Fibroblast of skin of right biceps (primary cell): ENCODE data around the gene ZNF575.

Experiments
- DNase-seq: peaks from one replicate; pipeline ENCODE4 v3.0.0-alpha.2; 2013

ZNF575 gene

DNA sequence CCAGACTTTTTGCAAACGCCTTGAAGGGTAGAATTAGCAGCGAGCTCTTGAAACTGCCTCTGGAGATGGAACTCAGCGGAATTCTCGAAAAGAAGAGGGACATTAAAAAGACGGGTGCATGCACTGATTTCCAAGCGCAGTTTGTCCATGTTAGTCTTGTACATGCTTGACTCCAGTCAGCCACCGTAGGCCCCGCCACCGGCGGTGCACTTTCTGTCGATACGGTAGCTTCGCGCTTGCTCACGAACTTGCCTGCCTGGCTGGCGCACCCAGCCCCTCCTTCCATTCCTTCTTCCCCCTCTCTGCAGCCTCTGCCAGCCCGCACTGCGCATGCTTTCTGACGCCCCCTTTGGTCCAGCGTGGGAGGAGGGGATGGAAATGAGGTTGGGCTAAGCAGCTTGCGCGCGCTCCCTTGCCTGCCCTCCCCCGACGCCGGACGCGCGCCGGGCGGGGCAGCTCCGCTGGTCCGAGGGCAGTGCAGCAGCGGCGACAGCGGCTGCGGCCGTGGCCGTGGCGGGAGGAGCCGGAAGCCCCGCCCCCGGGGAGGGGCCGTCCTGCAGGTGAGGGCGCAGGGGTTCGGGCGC lies at the start of gene ZNF575:
TSS of gene ZNF575 (plus strand) at position 227 of the 584 bp plus-strand sequence. CDS start 1,235 bp downstream, outside the sequence.
- peak; percentile 97 for DNase-seq

- no peak for DNase-seq
Measured at GRCh38 chr19:43483281-43483680, 49.7 kb upstream of the ZNF575 start.

DNA sequence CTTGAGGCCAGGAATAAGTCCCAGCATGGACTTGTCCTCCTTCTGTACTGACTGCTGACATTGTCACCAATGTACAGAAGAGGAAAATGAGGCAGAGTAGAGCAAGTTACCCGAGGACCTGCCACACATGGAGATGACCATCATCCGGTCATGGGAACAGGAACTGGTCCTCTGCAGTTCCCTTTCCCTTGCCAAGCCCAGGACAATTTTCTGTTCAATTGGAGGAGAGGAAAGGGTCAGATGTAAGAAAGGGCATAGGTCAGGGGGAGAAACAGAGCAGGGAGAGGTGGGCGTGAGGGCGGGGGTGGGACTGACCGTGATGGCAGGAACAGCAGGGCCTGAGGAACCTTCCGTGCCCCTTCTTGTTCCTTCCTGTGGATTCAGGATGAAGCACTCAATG lies 47.0 kb upstream of the ZNF575 start:
- DNase-seq = no peak

GRCh38 chr19:43486412-43486811 lies 46.6 kb upstream of the ZNF575 start:
- no peak for DNase-seq

- DNase-seq = no peak
Measured at GRCh38 chr19:43488179-43488578, 44.8 kb upstream of the ZNF575 start.

GRCh38 chr19:43489310-43489709 lies 43.7 kb upstream of the ZNF575 start:
- DNase-seq = no peak

DNA sequence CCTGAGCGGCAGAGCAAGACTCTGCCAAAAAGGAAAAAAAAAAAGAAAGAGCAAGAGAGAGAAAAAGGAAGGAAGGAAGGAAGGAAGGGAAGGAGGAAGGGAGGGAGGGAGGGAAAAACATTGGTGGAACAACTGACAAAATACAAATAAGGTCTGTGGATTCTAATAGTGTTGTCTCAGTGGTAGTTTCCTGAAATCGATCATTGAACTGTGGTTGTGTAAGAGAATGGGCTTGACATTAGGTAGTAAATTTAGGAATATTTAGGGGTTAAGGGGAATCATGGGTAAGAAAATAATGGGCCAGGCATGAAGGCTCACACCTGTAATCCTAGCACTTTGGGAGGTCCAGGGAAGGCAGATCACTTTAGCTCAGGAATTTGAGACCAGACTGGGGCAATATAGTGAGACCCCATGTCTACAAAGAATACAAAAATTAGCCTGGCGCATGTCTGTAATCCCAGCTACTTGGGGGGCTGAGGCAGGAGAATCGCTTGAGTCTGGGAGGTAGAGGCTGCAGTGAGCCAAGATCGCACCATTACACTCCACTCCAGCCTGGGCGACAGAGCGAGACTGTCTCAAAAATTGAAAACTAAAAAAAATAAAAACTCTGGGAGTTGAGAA lies 42.9 kb upstream of the ZNF575 start:
- DNase-seq = no peak

DNA sequence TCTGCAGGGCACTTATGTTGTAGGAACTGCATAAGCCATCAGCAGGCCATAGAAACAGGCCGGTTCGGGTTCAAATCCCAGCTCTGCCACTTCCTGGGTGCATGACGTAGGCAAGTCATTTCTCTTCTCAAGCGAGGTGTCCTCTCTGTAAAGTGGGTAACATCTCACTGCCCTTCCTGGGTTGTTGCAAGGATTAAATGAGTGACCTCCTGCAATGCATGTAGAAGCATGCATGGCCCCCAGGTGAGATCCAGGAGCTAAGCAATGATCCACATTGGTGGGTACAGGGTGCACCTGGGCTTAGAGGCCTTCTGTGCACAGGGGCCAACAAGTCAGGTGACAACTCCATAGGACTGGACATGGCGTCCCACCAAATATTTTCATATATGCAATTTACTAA lies 42.2 kb upstream of the ZNF575 start:
- DNase-seq = no peak

DNA sequence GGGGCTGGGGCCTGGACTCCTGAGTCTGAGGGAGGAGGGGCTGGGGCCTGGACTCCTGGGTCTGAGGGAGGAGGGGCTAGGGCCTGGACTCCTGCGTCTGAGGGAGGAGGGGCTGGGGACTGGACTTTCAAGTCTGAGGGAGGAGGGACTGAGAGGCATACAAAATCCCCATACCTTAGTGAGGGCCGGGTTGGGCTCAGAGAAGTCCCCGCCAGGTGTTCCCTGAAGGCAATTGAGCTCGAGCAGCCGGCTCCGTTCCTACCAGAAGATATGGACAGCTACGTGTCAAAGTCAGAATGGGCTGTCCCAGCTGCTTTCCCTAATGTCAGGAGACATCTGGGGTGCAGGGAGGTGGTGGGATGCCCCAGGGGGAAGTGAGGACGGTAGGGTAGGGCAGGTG lies 37.9 kb upstream of the ZNF575 start:
- DNase-seq = no peak

GRCh38 chr19:43496960-43497359 lies 36.0 kb upstream of the ZNF575 start:
- no peak for DNase-seq

DNA sequence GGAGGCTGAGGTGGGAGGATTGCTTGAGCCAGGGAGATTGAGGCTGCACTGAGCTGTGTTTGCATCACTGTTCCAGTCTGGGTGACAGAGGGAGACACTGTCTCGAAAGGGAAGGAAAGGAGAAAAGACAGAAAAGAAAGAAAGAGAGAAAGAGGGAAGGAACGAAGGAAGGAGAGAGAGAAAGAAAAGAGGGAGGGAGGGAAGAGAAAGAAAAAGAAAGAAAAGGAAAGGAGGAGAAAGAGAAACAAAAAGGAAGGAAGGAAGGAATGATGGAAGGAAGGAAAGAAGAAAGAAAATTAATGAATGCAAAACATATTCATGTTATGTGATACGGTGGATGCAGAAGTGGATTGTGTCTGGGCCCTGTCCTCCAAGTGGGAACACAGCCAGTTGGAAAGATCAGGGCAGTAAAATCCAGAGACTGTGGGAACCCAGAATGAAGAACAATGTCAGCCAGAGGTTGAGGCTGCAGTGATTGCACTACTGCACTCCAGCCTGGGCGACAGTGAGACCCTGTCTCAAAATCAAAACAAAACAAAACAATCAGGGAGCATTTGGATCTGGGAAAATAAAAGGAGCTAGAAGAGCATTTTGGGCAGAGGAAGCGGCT lies 34.6 kb upstream of the ZNF575 start:
- DNase-seq = no peak

DNA sequence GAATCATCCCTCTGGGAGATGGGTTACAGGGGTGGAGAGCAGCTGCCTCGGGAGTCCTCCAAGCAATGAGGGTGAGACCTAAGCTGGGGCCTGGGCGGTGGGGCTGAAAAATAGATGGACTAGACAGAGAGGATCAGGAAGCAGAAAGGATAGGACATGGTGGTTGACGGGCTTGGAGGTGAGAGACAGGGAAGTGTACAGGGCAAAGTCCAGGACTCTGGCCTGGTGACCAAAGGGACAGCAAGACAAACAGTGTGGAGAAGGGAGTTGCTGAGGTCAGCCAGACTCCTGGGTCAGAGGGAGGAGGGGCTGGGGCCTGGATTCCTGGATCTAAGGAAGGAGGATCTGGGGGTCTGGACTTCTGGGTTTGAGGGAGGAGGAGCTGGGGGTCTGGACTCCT lies 33.9 kb upstream of the ZNF575 start:
- no peak for DNase-seq

DNA sequence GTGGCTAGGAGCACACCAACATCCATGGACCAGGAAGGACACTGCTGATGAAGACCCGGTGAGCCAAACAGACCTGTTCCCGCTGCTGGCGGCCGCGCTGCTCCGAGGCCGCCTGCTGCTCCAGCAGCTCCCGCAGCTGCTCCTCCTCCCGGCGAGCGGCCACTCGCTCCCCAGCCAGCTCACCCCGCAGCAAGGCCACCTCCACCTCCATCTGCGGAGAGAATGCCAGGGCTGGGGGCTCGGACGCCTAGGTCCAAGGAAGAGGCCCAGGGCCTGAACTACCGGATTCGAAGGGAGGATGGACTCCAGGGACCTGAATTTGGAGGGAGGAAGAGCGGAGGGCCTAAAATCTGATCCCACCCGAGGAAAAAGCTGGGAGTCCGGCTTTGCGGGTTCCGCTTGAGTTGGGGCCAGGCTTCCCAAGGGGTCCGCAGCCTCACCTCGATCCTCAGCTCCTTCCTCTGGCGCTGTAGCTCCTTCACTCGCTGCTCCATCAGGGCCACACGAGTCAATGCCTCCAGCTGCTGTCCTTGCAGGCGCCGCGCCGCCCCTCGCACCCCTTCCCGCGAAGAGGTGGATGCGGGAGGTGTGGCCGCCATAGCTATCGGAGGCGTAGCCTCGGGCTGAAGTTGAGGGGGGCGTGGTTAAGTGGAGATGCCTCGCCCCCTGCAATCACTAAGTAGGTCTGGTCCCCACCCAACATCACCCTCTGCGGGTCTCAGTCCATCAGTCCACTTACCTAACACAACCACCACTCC lies 31.1 kb upstream of the ZNF575 start:
- peak; percentile 14 for DNase-seq

GRCh38 chr19:43502419-43502976 lies 30.5 kb upstream of the ZNF575 start:
- no peak for DNase-seq

DNA sequence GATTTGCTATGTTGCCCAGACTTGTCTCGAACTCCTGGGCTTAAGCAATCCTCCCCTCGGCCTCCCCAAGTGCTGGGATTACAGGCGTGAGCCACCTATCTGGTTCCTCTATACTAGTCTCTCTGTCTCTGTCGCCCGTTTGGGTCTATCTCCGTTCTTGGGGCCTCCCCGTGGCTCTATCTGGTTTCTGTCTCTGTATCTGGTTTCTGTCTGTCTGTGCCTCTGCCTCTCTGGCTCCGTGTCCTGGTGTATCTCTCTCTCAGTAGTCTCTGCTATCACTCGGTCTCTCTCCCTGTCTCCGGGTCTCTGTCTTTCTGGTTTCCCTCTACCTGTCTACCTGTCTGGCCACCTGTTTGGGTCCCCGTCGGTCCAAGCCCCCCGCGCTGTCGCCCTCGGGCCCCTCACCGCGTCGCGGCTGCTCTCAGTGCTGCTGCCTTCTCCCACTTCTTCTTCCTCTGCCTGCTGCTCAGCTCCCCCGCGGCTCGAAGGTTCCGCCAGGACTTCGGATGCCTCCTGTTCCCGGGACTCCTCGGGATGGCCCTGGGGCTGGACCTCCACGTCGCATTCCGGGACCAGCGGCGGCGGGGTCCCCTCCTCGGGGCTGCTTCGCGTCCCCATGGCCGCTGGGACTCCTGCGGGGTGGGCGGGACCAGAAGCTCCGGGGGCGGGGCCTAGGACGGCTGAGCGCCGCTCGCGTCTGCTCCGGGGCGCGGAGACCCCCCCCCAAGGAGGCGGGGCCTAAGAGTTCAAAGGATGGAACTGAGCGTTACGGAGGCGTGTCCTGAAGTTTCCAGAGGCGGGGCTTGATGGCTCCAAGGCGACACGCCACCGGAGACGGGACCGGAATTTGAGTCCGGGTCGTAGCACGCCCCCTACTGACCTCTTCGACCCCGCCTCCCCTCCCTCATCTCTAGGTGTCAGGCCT lies 29.2 kb upstream of the ZNF575 start:
- DNase-seq = peak; percentile 89

GRCh38 chr19:43504426-43505185 lies 28.4 kb upstream of the ZNF575 start, which contains the start of gene PHLDB3:
Gene PHLDB3, minus strand, starts transcription at chr19:43504746. Its CDS starts 628 bp downstream, at chr19:43504118.
- no peak for DNase-seq

DNA sequence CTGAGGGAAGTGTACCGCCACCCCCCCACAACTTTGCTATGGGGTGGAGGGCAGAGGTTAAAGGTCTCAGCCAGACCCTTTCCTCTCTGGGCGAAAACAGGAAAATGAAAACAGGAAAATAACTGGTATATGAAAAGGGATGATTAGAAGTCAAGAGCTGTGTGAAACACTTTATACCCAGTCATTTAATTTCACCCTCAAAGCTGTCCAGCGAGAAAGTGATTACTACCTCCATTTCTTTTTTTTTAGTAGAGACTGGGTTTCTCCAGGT lies 27.9 kb upstream of the ZNF575 start:
- no peak for DNase-seq

DNA sequence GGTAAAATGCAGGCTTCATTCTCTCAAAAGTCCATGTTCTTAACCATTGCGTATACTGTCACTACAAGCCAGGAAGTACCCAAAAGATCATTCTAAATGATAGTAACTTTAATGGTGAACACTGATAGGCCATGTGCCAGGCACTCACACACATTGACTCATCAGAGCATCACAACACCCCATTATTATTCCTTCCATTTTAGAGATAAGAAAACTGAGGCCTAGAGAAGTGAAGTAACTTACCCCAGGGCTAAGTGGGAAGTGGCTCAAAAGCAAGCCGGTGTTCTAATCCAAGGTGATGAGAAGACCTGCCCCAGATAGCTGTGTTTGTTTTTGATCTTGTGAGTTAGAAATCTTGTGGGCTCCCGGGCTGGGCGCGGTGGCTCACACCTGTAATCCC lies 27.0 kb upstream of the ZNF575 start:
- no peak for DNase-seq

- DNase-seq = no peak
Measured at GRCh38 chr19:43506629-43507028, 26.4 kb upstream of the ZNF575 start.

GRCh38 chr19:43507880-43508279 lies 25.1 kb upstream of the ZNF575 start:
- DNase-seq = no peak

GRCh38 chr19:43510713-43511112 lies 22.3 kb upstream of the ZNF575 start:
- DNase-seq = no peak

DNA sequence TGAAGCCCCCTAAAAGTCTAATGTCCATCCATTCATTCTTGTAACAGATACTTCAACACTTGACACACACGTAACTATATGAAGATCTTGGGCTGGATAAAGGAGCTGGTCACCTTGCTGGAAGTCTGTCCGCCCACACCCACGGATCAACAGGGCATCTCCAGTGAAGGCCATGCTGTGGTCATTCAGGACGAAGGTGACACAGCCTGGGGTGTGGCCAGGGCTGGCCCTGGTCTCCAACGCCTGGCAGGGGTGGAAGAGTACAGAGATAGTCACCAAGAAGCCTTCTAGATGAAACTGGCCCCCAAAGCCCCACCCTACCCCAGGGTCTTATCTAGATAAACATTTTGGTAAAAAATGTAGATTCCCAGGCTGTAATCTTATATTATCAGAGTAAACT lies 21.7 kb upstream of the ZNF575 start:
- DNase-seq = no peak
